GM23338 (cell line): Measurements from ENCODE around the gene IMMP1L. TPM values are rescaled to one million over a fixed set of nuclear protein-coding genes. Genes with fewer than 3 reads are reported as not detected.

Source experiments
- ATAC-seq: fragments of 200-7000 bp; cut with Tn5 transposase; 3 replicates; pipeline ENCODE4 v1.9.1; 2020
- DNase-seq: peaks from one replicate; pipeline ENCODE4 v3.0.0-alpha.2; 2015; ENCODE audit warnings: low spot score
- H2AFZ ChIP-seq: fragments of 200-600 bp; sonication (generic); 2 replicates; pipeline ENCODE4 v1.8.0; 2016; ENCODE audit warnings: antibody characterized with exemption, mild to moderate bottlenecking, moderate library complexity
- H3F3A ChIP-seq: fragments of 200-600 bp; sonication (generic); replicated peaks from 2 replicates; pipeline ENCODE4 v1.8.0; 2017; ENCODE audit warnings: antibody characterized with exemption, mixed run types, low read depth
- H3K27ac ChIP-seq: fragments of 200-600 bp; sonication (generic); 2 replicates; pipeline ENCODE4 v1.6.1; 2016; ENCODE audit warnings: low read depth
- H3K27me3 ChIP-seq: fragments of 200-600 bp; sonication (generic); 2 replicates; pipeline ENCODE4 v1.8.0; 2016; ENCODE audit warnings: mild to moderate bottlenecking, mixed run types, moderate library complexity; ENCODE audit not compliant: insufficient read depth
- H3K36me3 ChIP-seq: fragments of 200-600 bp; sonication (generic); 2 replicates; pipeline ENCODE4 v1.8.0; 2016; ENCODE audit warnings: mild to moderate bottlenecking; ENCODE audit not compliant: insufficient read depth
- H3K4me1 ChIP-seq: fragments of 200-600 bp; sonication (generic); 2 replicates; pipeline ENCODE4 v1.8.0; 2016; ENCODE audit warnings: mild to moderate bottlenecking, moderate library complexity; ENCODE audit not compliant: insufficient read depth
- H3K4me2 ChIP-seq: fragments of 200-600 bp; sonication (generic); 2 replicates; pipeline ENCODE4 v1.7.1; 2017; ENCODE audit warnings: mixed run types
- H3K4me3 ChIP-seq: fragments of 200-600 bp; sonication (generic); 2 replicates; pipeline ENCODE4 v1.6.1; 2016; ENCODE audit warnings: mixed run types
- H3K79me2 ChIP-seq: fragments of 200-600 bp; sonication (generic); replicated peaks from 2 replicates; pipeline ENCODE4 v1.8.0; 2017; ENCODE audit warnings: mild to moderate bottlenecking; ENCODE audit not compliant: insufficient read depth
- H3K9me2 ChIP-seq: fragments of 200-600 bp; sonication (generic); 2 replicates; pipeline ENCODE4 v1.8.0; 2017; ENCODE audit not compliant: insufficient read depth
- H4K20me1 ChIP-seq: fragments of 200-600 bp; sonication (generic); replicated peaks from 2 replicates; pipeline ENCODE4 v1.8.0; 2017; ENCODE audit warnings: mild to moderate bottlenecking; ENCODE audit not compliant: insufficient read depth
- H3K27ac Mint-ChIP-seq: 2 replicates; pipeline ENCODE4 v1.8.0; 2020; ENCODE audit warnings: inconsistent platforms, mild to moderate bottlenecking, moderate library complexity, mixed read lengths
- H3K27me3 Mint-ChIP-seq: 3 replicates; pipeline ENCODE4 v1.8.0; 2022; ENCODE audit warnings: low read depth, mild to moderate bottlenecking, moderate library complexity, mixed read lengths, inconsistent platforms; ENCODE audit not compliant: insufficient read depth, poor library complexity
- H3K36me3 Mint-ChIP-seq: 3 replicates; pipeline ENCODE4 v1.8.0; 2021; ENCODE audit warnings: low read depth, mild to moderate bottlenecking, inconsistent platforms, moderate library complexity, mixed read lengths
- H3K4me1 Mint-ChIP-seq: 3 replicates; pipeline ENCODE4 v1.8.0; 2020; ENCODE audit warnings: mild to moderate bottlenecking, inconsistent platforms, mixed read lengths
- H3K4me3 Mint-ChIP-seq: 3 replicates; pipeline ENCODE4 v1.8.0; 2021; ENCODE audit warnings: moderate library complexity, mild to moderate bottlenecking, inconsistent platforms, mixed read lengths
- H3K9me3 Mint-ChIP-seq: 3 replicates; pipeline ENCODE4 v1.8.0; 2020; ENCODE audit warnings: moderate library complexity, mild to moderate bottlenecking, inconsistent platforms, mixed read lengths
- CREB1 ChIP-seq: fragments of 250-450 bp; sonication (Bioruptor Pico); IDR thresholded peaks from 2 replicates; pipeline ENCODE4 v1.5.0; 2020; ENCODE audit warnings: low read depth, mild to moderate bottlenecking, moderate library complexity
- EZH2 ChIP-seq: fragments of 200-600 bp; sonication (generic); IDR thresholded peaks from one replicate; pipeline ENCODE4 v1.8.0; 2017; ENCODE audit warnings: antibody characterized with exemption, mild to moderate bottlenecking, low read depth; ENCODE audit not compliant: unreplicated experiment
- EZH2phosphoT487 ChIP-seq: fragments of 200-600 bp; sonication (generic); IDR thresholded peaks from one replicate; pipeline ENCODE4 v1.8.1; 2018; ENCODE audit warnings: antibody characterized with exemption; ENCODE audit not compliant: unreplicated experiment
- JUNB ChIP-seq: IDR thresholded peaks from one replicate; pipeline ENCODE4 v1.6.1; 2016; ENCODE audit warnings: antibody characterized with exemption; ENCODE audit not compliant: unreplicated experiment
- NANOG ChIP-seq: IDR thresholded peaks from 2 replicates; pipeline ENCODE4 v1.6.1; 2016; ENCODE audit warnings: antibody characterized with exemption, borderline replicate concordance
- POLR2AphosphoS5 ChIP-seq: IDR thresholded peaks from 2 replicates; pipeline ENCODE4 v1.6.1; 2016; ENCODE audit warnings: antibody characterized with exemption, low read depth
- STAT1 ChIP-seq: IDR thresholded peaks from one replicate; pipeline ENCODE4 v1.6.1; 2016; ENCODE audit warnings: antibody characterized with exemption; ENCODE audit not compliant: unreplicated experiment
- ZNF114 ChIP-seq: fragments of 250-450 bp; sonication (Bioruptor Pico); IDR thresholded peaks from 2 replicates; pipeline ENCODE4 v1.5.0; 2020; ENCODE audit warnings: mild to moderate bottlenecking, moderate library complexity
- ZNF331 ChIP-seq: fragments of 250-450 bp; sonication (Bioruptor Pico); IDR thresholded peaks from 2 replicates; pipeline ENCODE4 v1.5.0; 2020; ENCODE audit warnings: low read depth, mild to moderate bottlenecking, moderate library complexity
- polyA plus RNA-seq: library from polyadenylated mRNA; unstranded; fragments of >200 nt; fragmentation: Nextera tagmentation; extraction: Ambion mirVana; gene quantifications from 2 replicates; pipeline ENCODE4 v1.2.1, GENCODE V29; 2016
- total RNA-seq: library from RNA; depleted of rRNA; stranded (reverse); fragments of >200 nt; shearing (Covaris generic); gene quantifications from 2 replicates; pipeline ENCODE4 v1.2.3, GENCODE V29; 2014
- TF ChIP-seq, protein P1 (sequence below): fragments of 250-450 bp; sonication (Bioruptor Pico); IDR thresholded peaks from 2 replicates; pipeline ENCODE4 v1.5.0; 2020; ENCODE audit warnings: mild to moderate bottlenecking, moderate library complexity
- TF ChIP-seq, protein P2 (sequence below), 2 experiments: fragments of 200-600 bp in 1 of 2; sonication (generic) in 1 of 2; conservative IDR thresholded peaks; 2 replicates each; pipeline versions ENCODE4 v1.5.1 to v1.6.1; 2016 to 2017; ENCODE audit warnings: antibody characterized with exemption in 2 of 2, low read depth in 2 of 2, mild to moderate bottlenecking in 2 of 2, moderate library complexity in 1 of 2
- TF ChIP-seq, protein P3 (sequence below): IDR thresholded peaks from 2 replicates; pipeline ENCODE4 v1.6.1; 2016; ENCODE audit warnings: antibody characterized with exemption
- TF ChIP-seq, protein P4 (sequence below): IDR thresholded peaks from one replicate; pipeline ENCODE4 v1.6.1; 2018; ENCODE audit warnings: antibody characterized with exemption; ENCODE audit not compliant: unreplicated experiment

IMMP1L gene
- total and polyA plus RNA-seq, 2 experiments from 2014 or later = 23.9 to 154 TPM

DNA sequence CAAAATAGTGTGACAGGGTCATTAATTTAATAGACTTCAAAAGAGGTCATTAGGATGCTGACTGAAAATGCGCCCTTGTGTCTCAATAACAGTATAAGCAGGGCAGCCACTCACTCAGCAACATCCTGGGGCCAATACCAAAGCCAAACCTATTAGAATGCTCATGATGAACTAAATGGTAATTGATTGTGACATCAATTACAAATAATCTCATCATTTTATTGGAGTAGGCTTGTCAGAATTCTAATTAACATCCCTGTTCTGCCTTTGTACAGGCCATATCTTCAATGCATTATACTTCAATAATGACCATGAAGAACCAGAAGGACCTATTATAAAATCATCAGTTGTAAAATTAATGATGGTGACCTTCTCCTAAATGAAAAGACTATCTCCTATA lies 75.6 kb downstream of the IMMP1L start:
- ATAC-seq (no peak), DNase-seq (no peak)
- TF ChIP-seq, protein P1, sequence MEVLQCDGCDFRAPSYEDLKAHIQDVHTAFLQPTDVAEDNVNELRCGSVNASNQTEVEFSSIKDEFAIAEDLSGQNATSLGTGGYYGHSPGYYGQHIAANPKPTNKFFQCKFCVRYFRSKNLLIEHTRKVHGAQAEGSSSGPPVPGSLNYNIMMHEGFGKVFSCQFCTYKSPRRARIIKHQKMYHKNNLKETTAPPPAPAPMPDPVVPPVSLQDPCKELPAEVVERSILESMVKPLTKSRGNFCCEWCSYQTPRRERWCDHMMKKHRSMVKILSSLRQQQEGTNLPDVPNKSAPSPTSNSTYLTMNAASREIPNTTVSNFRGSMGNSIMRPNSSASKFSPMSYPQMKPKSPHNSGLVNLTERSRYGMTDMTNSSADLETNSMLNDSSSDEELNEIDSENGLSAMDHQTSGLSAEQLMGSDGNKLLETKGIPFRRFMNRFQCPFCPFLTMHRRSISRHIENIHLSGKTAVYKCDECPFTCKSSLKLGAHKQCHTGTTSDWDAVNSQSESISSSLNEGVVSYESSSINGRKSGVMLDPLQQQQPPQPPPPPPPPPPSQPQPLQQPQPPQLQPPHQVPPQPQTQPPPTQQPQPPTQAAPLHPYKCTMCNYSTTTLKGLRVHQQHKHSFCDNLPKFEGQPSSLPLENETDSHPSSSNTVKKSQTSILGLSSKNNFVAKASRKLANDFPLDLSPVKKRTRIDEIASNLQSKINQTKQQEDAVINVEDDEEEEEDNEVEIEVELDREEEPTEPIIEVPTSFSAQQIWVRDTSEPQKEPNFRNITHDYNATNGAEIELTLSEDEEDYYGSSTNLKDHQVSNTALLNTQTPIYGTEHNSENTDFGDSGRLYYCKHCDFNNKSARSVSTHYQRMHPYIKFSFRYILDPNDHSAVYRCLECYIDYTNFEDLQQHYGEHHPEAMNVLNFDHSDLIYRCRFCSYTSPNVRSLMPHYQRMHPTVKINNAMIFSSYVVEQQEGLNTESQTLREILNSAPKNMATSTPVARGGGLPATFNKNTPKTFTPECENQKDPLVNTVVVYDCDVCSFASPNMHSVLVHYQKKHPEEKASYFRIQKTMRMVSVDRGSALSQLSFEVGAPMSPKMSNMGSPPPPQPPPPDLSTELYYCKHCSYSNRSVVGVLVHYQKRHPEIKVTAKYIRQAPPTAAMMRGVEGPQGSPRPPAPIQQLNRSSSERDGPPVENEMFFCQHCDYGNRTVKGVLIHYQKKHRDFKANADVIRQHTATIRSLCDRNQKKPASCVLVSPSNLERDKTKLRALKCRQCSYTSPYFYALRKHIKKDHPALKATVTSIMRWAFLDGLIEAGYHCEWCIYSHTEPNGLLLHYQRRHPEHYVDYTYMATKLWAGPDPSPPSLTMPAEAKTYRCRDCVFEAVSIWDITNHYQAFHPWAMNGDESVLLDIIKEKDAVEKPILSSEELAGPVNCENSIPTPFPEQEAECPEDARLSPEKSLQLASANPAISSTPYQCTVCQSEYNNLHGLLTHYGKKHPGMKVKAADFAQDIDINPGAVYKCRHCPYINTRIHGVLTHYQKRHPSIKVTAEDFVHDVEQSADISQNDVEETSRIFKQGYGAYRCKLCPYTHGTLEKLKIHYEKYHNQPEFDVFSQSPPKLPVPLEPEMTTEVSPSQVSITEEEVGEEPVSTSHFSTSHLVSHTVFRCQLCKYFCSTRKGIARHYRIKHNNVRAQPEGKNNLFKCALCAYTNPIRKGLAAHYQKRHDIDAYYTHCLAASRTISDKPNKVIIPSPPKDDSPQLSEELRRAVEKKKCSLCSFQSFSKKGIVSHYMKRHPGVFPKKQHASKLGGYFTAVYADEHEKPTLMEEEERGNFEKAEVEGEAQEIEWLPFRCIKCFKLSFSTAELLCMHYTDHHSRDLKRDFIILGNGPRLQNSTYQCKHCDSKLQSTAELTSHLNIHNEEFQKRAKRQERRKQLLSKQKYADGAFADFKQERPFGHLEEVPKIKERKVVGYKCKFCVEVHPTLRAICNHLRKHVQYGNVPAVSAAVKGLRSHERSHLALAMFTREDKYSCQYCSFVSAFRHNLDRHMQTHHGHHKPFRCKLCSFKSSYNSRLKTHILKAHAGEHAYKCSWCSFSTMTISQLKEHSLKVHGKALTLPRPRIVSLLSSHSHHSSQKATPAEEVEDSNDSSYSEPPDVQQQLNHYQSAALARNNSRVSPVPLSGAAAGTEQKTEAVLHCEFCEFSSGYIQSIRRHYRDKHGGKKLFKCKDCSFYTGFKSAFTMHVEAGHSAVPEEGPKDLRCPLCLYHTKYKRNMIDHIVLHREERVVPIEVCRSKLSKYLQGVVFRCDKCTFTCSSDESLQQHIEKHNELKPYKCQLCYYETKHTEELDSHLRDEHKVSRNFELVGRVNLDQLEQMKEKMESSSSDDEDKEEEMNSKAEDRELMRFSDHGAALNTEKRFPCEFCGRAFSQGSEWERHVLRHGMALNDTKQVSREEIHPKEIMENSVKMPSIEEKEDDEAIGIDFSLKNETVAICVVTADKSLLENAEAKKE (CRISPR knock-in tag) = no peak
- no peak for TF ChIP-seq POLR2AphosphoS5
- TF ChIP-seq, protein P2, sequence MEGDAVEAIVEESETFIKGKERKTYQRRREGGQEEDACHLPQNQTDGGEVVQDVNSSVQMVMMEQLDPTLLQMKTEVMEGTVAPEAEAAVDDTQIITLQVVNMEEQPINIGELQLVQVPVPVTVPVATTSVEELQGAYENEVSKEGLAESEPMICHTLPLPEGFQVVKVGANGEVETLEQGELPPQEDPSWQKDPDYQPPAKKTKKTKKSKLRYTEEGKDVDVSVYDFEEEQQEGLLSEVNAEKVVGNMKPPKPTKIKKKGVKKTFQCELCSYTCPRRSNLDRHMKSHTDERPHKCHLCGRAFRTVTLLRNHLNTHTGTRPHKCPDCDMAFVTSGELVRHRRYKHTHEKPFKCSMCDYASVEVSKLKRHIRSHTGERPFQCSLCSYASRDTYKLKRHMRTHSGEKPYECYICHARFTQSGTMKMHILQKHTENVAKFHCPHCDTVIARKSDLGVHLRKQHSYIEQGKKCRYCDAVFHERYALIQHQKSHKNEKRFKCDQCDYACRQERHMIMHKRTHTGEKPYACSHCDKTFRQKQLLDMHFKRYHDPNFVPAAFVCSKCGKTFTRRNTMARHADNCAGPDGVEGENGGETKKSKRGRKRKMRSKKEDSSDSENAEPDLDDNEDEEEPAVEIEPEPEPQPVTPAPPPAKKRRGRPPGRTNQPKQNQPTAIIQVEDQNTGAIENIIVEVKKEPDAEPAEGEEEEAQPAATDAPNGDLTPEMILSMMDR (conservative IDR thresholded peaks at IDR 0.05; ENCODE audit: low read depth in 2 of 2) = no peak
- no peak for TF ChIP-seq ZNF114
- no peak for TF ChIP-seq ZNF331
- no peak for TF ChIP-seq JUNB
- TF ChIP-seq NANOG = no peak
- TF ChIP-seq, protein P3, sequence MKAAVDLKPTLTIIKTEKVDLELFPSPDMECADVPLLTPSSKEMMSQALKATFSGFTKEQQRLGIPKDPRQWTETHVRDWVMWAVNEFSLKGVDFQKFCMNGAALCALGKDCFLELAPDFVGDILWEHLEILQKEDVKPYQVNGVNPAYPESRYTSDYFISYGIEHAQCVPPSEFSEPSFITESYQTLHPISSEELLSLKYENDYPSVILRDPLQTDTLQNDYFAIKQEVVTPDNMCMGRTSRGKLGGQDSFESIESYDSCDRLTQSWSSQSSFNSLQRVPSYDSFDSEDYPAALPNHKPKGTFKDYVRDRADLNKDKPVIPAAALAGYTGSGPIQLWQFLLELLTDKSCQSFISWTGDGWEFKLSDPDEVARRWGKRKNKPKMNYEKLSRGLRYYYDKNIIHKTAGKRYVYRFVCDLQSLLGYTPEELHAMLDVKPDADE = no peak
- no peak for TF ChIP-seq STAT1
- TF ChIP-seq EZH2 = no peak
- TF ChIP-seq CREB1 (CRISPR knock-in tag) = no peak
- no peak for TF ChIP-seq EZH2phosphoT487
- TF ChIP-seq, protein P4, sequence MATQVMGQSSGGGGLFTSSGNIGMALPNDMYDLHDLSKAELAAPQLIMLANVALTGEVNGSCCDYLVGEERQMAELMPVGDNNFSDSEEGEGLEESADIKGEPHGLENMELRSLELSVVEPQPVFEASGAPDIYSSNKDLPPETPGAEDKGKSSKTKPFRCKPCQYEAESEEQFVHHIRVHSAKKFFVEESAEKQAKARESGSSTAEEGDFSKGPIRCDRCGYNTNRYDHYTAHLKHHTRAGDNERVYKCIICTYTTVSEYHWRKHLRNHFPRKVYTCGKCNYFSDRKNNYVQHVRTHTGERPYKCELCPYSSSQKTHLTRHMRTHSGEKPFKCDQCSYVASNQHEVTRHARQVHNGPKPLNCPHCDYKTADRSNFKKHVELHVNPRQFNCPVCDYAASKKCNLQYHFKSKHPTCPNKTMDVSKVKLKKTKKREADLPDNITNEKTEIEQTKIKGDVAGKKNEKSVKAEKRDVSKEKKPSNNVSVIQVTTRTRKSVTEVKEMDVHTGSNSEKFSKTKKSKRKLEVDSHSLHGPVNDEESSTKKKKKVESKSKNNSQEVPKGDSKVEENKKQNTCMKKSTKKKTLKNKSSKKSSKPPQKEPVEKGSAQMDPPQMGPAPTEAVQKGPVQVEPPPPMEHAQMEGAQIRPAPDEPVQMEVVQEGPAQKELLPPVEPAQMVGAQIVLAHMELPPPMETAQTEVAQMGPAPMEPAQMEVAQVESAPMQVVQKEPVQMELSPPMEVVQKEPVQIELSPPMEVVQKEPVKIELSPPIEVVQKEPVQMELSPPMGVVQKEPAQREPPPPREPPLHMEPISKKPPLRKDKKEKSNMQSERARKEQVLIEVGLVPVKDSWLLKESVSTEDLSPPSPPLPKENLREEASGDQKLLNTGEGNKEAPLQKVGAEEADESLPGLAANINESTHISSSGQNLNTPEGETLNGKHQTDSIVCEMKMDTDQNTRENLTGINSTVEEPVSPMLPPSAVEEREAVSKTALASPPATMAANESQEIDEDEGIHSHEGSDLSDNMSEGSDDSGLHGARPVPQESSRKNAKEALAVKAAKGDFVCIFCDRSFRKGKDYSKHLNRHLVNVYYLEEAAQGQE = no peak
- H4K20me1 ChIP-seq = no peaks in the 10 kb centered on the region
- H3K4me2 ChIP-seq = no peak overlapping the region
- H3K4me1 ChIP-seq = no peaks in the 10 kb centered on the region
- no peak overlapping the region for H3K4me3 Mint-ChIP-seq
- no peaks in the 10 kb centered on the region for H3K27me3 Mint-ChIP-seq
- no peak overlapping the region for H2AFZ ChIP-seq
- H3K9me3 Mint-ChIP-seq = no peaks in the 10 kb centered on the region
- H3F3A ChIP-seq = no peaks in the 10 kb centered on the region
- no peak overlapping the region for H3K27ac ChIP-seq
- H3K79me2 ChIP-seq = no peaks in the 10 kb centered on the region
- H3K36me3 Mint-ChIP-seq = peaks cover 4% of the 10 kb centered on the region; the same call in 1 of the 3 replicates
- no peaks in the 10 kb centered on the region for H3K9me2 ChIP-seq
- no peak overlapping the region for H3K4me3 ChIP-seq
- H3K27me3 ChIP-seq = no peaks in the 10 kb centered on the region
- no peaks in the 10 kb centered on the region for H3K36me3 ChIP-seq
- H3K4me1 Mint-ChIP-seq = no peaks in the 10 kb centered on the region
- H3K27ac Mint-ChIP-seq = no peak overlapping the region
